Measurements from ENCODE around the gene C3orf20. TPM values are rescaled to one million over a fixed set of nuclear protein-coding genes. Genes with fewer than 3 reads are reported as not detected.

The C3orf20 gene
- polyA plus RNA-seq, 10 donors: 0.12 to 0.24 (median 0.18) TPM; not detected in 1

DNA sequence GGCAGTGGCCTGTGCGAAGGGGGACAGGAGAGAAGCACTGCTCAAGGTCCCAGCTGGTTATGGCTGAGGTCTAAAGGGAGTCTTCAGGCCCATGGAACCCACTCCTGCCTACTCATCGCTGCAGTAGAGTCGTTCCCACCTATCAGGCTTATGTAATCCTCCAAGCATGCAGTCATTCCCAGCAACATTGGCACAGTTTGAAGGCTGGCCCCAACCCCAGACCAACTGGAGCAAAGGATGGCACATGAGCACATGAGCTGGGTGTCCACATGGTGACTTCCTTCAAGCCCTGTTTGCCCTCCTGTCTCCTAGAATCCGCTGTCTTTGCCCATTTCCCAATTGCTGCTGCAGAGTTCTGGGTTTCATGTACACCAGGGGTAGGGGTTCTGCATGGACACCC lies 83.4 kb downstream of the C3orf20 start:
- no peak for DNase-seq

DNA sequence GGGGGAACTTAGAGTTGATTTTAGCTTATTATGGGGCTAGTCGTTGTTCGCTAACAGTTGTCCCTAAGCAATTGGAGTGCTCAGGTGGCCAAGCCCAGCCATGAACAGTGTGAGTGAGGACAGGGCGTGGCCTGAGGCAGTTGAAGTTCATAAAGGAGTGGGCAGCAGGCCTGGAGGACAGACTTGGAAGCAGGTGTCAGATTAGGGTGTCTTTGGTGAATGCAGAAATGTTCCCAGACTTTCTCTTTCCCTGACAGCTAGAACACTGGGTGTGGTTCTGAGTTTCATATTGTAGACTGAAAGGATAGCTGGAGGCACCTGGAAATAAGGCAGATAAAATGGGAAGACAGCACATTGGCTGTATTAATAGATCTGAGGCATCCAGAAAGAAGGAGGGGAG lies 84.0 kb downstream of the C3orf20 start:
- DNase-seq: no peak

DNA sequence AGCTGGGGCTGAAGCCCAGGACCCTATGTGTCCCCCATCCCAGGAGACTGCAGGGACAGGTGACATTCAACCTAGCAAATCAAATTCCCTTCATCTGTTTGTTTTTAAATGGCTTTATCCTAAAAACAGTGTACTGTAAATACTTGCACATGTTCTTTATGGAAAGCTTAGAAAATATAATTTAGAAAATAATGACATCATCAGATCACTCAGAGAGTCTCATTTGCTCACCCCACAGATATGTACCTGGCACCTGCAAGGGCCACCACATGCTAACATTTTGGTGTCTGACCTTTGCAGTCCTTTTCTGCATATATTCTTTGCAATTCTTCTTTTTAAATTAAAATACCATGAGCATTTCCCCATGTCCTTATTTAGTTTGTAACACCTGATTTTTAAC lies 85.2 kb downstream of the C3orf20 start:
- DNase-seq: no peak

DNA sequence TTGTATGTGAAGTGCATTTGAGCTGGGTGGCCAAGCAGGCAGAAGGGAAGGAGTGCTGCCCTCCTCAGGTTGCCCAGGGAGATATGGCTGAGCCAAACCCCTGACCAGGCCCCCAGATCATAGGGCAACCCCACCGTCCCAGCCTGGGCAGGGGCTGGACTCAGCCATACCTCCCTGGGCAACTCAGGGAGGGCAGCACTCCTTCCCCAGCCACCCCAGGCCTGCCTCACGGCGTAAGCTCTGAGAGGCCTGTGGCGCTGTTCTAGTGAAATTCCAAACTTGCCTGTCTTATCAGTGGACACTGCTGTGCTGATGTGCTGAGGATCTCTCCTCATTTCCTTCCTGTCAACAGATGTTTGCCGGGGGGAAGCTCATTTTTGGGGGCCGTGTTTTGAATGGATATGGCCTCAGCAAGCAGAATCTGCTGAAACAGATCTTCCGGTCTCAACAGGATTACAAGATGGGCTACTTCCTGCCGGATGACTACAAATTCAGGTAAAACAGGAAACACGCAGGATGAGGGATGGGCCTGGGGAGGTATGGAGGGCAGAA lies 86.3 kb downstream of the C3orf20 start:
- DNase-seq: no peak

DNA sequence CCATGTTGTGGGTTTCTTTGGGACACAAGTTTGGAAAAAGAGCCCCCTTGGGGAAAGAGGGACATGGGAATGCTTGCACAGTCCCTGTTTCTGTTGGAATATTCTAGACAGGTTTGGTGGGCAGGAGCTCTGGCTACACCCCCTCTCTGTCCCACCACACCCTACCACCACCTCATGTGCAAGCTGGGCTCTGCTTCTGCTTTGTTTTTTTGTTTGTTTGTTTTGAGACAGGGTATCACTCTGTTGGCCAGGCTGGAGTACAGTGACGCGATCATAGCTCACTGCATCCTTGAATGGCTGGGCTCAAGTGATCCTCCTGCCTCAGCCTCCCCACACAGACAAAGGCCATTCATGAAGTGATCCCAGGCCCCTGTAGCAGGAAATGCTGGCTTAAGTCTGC lies 86.9 kb downstream of the C3orf20 start:
- no peak for DNase-seq

DNA sequence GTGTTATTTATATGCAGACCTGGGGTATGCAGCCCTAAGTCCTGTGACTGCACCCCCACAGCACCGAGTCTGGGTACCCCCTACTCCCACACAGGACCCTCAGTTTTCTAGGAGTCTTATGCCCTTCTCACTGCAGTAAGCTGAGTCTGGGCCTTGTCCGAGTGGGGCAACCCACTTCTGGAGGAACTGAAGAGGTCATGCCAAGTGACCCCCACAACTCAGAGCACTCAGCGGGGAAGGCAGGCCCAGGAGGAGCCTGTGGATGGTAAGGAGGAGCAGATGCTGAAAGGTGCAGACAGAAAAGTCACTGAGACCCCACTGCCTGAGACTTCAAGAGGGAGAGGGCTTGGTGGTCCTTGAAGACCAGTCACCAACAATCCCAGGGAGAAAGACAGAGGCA lies 87.8 kb downstream of the C3orf20 start:
- DNase-seq: no peak

DNA sequence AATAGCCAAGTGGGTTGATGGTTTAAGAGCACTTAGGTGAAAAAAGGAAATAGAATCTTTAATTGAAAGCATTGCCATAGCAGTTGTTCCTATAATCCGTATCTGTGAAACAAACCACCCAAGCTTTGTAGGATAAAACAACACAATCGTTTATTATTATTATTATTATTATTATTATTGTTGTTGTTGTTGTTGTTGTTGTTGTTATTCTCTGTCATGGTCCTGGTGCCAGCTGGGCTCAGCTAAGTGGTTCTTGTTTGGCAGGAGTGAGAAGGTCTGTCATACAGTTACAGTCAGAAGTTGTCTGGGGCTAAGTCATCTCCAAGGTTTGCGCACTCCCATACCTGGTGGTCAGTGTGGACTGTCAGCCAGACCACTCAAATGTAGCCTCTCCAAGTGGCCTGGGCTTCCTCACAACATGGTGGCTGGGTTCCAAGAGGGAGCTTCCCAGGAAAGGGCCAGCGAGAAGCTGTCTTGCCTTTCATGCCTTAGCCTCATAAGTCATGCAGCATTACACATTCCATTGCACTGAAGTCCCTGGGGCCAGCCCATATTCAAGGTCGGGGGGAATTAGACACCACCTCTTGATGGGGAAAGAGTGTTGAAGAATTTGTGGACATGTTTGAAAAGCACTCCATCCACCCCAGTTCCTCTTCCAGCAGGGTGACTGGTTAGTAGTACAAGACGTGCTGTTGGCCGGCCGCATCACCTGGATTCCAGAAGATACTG lies 89.6 kb downstream of the C3orf20 start:
- no peak for DNase-seq

DNA sequence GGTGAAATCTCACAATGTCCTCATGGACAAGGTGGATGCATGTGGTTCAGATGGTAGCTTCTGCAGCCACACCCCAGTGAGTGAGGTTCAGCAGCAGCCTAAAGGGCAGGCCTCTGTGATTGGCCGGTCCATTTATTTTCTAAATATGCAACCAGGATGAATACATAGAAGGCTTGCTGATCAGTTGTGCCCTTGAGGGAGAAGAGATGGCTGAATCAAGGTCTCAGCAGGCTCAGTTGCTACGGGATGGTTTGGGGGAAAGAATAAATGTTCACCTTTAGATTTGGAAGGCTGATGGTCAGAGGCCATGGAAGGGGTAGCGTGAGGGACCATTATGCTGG lies 90.1 kb downstream of the C3orf20 start:
- DNase-seq: no peak

DNA sequence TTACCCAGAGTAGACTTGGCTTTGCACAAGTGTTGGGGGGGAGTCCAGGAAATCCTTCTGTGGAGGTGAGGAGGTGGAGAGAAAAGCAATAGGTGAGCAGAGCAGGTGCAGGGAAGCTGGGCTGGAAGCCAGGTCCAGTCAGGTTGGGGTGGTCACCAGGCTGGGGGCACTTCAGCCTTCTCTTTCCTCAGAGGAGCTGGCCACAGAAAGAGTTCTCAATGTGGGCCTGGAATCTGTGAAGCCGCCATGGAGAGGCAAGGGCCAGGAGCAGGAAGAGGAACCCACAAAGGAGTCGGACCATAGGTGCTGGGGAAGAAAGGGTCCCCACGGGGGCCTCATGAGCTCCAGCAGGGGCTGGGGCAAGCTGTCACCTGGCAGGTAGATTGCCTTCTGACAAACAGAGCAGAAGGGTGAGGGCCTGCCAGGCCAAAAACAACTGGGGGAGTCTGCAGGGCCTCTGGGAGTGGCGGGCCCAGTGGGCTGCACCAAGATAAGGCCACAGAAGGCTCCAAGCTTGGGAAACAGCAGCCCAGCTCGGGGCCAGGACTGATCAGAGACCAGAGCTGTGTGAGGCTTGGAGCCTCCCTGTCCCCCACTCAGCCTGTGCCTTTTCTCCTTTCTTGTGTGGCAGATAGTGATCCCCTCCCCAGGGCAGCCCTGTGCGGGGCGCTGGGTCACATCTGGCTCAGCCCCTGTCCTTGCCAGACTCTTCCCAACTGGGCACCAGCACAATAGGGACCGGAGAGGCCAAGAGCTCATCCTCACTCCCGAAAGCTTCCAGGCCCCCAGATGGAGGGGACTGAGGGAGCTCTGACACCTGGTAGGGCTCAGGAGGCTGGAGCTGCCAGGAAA lies 90.9 kb downstream of the C3orf20 start:
- DNase-seq: no peak

DNA sequence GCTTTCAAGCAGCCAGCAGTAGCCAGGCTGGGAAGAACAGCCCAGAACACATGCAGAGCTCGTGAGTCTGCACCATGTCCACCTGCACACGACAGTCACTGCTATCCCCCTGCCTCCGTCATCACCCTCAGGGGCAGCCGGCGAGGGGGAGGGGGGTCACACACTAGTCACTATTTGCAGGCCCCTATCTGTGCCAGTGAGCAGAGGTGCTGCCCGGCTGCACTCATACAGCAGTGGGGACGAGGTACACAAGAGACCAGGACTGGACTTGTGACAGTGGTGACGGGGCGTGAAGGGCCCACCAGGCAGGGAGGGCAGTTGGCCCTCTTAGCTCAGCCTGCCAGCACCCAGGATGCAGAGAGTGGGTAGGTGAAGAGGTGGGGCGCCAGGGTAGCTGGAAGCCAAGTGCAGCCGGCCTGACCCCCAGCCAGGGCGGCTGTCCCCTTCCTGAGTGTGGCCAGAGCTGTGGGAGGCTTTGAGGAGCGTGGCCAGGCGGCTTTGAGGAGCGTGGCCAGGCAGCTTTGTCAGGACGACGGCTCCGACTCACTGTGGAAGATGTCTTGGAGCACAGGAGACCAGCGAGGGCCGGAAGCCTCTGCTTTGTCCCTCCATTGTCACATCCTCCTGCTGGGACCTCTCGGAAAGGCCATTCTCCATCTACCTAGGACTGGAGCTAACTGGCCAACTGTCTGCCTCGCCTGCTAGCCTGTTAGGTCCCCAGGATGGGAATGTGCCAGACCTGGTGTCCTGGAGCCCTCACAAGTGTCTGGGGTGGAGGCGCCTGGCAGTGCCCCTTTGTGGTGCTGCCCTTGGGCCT lies 91.7 kb downstream of the C3orf20 start:
- DNase-seq: no peak

DNA sequence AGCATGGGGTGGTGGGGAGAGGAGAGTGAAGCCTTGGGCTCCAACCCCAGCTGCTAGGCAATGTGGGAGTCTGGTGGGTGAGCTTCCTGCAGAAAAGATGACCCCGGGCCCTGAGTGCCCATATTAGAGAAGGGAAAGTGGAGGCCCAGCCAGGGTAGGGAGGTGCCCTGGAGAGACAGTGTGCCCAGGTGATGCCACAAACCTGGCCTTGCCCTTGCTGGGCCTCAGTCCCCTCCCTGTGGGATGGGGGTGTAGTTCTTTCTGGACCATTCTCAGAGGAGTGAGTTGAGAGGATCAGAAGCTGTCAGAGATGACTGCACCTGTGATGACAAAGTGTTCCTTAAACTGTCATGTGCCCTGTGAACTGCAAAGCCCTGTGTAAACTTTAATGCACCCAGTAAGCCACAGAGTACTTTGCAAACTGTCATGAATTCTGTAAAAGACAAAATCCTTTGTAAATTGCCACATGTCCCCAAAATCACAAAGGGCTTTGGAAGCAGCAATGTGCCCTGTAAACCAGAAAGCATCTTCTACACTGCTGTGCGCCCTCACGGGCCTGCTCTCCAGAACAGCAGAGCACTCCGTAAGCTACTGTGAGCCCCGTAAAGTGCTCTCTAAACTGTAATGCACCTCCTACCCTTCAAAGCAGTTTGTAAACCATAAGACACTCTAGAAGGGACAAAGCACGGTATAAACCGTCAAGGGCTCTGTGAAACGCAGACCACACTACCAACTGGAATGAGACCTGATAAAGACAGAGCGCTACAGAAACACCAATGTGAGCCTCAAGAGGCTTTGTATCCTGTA lies 92.5 kb downstream of the C3orf20 start:
- DNase-seq: no peak

DNA sequence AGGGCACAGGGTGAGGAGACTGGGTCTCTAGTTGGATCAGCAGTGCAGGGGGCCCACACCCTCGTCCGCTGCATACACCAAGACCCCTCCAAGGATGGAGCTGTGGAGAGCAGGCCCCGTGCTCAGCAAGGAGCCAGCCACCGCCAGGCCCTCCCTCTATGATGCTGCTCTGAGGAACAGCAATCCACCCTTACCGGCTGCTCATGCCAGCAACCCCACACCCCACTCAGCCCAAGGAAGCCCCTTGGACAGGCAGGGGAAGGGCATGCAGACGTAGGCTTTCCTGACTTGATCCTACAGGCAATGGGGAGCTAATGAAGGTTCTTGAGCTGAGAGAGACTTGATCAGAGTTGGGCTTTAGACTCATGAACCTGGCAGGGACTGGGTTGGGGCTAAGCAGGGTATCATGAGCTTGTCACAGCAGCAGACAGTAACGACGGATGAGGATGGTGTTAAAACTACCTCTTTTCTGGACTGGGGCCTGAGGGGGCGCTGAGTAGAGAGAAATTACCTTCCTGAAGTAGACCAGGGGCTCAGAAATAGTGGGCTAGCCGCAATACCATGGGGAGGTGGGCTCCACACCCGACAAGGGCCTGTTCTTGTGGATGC lies 93.3 kb downstream of the C3orf20 start:
- DNase-seq: no peak

DNA sequence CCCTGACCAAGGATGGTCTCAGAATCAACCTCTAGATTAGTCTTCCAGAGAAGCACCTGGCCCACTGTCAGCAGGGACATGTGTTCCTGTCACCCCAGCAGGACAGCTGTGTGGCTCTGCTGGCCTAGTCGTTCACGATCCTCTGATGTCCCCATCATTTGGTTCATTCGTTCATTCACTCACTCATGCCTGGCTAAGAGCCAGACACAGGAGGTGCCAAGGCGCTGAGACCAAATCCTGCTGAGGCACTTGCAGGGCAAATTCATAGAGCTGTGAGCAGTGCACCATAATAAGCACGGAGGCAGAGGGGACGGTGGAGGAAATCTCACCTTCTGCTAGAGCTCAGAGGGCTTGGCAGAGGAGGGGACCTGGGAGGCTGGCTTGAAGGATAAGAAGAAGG lies 93.9 kb downstream of the C3orf20 start:
- no peak for DNase-seq

DNA sequence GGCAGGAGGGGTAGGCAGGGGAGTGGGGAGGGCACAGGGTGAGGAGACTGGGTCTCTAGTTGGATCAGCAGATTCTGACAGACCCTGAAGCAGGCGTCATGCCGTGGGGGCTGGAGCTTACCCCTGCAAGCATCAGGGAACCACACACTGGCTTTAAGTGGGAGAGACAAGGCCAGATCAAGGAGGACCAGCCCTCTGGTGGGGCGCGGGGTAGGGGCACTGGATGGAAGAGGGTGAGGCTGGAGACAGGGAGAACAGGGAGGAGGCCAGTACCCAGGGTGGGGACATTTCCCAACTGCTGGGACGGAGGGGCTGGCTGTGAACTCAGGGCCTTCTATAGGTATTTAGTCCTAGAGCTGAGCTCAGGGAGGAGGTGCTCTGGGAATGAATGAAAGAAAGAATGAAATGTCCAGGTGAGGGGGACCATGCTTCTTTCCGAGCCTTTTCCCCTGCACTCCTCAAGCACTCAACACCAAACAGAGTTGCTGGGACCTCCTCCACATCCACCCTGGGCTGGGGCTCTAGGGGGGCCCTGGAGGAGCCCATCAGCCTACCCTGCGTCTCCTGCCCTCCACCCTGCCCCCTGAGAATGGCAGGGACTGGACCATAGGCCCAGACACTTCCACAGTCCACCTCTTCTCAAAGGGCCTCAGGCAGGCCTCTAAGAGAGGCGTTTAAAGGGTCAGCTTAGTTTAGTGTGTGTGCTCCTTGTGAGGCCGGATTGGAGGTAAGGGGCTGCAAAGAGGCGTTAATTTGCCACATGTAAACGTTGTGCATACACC lies 94.8 kb downstream of the C3orf20 start:
- DNase-seq: no peak

DNA sequence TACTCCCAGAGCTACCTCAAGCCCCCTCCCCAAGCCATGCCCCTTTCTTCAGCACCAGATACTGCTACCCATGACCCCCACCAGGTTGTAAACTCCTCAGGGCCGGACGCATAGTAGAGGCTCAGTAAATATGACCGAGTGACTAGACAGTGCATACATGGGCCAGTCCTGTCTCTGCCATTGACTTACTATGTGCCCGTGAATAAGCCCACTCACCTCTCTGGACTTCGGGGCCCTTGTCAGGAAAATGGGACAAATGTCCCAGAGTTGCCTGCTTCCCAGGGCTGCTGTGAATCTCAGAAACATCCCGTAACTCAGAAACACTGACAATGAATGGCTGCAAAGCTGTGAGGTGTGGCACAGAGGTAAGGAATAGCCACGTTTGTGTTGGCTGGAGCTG lies 95.7 kb downstream of the C3orf20 start:
- DNase-seq: no peak

DNA sequence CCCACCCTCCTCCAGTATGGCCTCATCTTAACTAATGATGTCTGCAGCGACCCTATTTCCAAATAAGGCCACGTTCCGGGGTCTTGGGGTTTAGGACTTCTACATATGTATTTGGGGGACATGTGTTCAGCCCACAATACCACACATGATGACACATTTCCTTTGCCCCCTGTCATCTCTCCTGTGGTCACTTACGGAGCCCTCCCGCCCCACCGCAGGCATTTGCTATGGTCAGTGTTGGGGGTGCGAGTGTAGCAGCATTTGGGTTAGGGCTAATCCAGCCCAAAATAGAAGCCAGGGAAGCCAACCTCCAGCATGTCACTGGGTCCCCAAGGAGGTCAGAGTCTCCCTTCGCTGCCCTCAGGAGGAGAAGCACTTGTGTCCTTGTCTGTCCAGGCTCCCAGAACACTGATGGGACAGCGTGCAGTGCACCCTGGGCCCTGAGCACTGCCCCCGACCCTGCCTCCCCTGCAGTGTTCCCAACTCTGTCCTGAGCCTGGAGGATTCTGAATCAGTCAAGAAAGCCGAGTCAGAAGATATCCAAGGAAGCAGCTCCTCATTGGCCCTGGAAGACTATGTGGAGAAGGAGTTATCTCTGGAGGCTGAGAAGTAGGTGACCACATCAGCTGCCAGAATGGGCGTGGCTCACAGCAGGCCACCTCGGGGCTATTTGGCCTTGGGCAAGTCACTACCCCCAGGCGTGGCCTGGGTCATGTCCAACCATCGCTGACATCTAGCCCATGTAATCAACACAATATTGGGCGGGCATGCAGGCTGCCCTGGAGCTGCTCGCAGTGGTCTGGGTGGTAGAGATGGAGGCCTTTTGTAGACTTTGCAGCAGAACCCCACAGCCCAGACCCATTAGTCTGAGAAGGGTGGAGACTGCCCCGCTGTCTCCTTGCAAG lies 96.9 kb downstream of the C3orf20 start:
- DNase-seq: no peak

DNA sequence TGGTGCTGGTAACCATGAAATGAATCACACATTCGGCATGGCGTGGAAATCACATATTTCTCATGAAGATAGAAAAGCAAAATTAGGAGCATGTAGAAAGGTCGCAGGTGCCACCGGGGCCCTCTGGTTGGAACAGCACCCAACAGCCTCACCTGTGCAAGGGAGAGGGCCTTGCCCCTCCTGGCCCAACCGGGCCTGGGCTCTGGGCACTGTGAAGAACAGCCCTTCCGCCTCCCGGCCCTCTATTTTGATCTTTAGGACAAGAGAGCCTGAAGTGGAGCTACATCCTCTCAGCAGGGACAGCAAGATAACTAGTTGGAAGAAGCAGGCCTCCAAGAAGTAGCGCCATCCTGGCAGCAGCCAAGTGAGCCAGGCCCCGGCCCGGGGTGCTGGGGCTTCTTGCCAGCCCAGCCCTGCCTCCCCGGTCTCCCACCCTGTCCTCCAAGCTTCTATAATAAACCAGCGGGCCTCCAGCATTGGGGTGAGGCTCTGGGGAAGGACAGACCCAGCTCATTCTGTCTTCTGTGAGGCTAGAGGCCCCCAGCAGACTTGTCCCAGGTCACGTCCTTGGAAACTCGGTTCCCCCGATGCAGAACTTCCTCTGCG lies 97.7 kb downstream of the C3orf20 start:
- DNase-seq: no peak

DNA sequence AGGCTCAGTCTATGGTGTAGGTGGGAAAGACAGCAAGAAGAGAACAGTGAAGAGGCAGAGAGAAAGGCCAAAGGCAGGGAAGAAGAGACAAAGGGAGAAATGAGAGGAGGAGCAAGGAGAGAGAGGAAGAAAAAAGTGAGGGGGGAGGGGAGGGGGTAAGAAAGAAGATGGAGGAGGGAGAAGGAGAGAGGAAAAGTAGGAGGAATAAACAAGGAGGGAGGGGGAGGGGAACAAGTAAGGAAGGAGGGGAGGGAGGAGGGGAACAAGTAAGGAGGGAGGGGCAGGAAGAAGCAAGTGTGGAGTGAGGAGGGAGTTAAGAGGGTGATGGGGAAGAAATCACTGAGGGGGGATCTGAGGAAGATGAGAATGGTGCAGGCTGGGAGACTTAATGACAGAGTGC lies 98.3 kb downstream of the C3orf20 start:
- DNase-seq: no peak

DNA sequence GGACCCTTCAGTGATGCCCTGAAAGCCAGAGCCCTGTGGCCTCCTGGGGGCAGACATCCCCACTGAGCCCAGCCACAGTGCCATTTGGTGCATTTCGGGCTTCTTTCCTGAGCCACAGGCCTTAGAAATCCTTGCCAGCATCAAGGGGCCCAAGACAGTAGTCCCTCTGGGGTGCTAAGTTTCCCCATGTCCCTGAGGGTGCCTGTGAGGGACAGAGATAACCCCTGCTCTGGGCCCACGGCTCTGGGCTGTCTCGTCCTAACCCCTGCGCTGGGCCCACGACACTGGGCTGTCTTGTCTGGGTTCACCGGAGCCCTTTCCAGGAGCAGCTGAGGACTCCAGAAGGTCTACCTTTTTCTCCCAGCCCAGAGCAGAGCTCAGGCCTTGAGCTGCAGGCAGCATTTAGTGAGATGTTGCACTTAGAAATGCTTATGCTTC lies 98.8 kb downstream of the C3orf20 start:
- DNase-seq: no peak

Data from muscle of back (tissue), 11 donors.